ENCODE results near the gene CPA4.
"Not testable (repeated sequence)": the region's sequence is repeated elsewhere in the genome, so short reads cannot be mapped to it uniquely, and the experiment has no call there.

- TF ChIP-seq, protein P1, sequence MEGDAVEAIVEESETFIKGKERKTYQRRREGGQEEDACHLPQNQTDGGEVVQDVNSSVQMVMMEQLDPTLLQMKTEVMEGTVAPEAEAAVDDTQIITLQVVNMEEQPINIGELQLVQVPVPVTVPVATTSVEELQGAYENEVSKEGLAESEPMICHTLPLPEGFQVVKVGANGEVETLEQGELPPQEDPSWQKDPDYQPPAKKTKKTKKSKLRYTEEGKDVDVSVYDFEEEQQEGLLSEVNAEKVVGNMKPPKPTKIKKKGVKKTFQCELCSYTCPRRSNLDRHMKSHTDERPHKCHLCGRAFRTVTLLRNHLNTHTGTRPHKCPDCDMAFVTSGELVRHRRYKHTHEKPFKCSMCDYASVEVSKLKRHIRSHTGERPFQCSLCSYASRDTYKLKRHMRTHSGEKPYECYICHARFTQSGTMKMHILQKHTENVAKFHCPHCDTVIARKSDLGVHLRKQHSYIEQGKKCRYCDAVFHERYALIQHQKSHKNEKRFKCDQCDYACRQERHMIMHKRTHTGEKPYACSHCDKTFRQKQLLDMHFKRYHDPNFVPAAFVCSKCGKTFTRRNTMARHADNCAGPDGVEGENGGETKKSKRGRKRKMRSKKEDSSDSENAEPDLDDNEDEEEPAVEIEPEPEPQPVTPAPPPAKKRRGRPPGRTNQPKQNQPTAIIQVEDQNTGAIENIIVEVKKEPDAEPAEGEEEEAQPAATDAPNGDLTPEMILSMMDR (IDR thresholded peaks at IDR 0.05), result not testable (repeated sequence)
- not testable (repeated sequence) for TF ChIP-seq ZFX (IDR thresholded peaks at IDR 0.05; ENCODE audit: borderline replicate concordance)
Measured at GRCh38 chr7:130246491-130246890, 46.5 kb upstream of the CPA4 start.

All from 22Rv1 (cell line).